Glutamatergic neuron (in vitro differentiated cells): Measurements from ENCODE around the gene PPP2R3C. TPM values are rescaled to one million over a fixed set of nuclear protein-coding genes. Genes with fewer than 3 reads are reported as not detected.
"Not testable (repeated sequence)": the region's sequence is repeated elsewhere in the genome, so short reads cannot be mapped to it uniquely, and the experiment has no call there.

Experiments used
- DNase-seq: peaks from one replicate; pipeline ENCODE4 v3.0.0; 2022
- H3K27ac Mint-ChIP-seq: one replicate; pipeline ENCODE4 v1.8.0; 2020; ENCODE audit warnings: mild to moderate bottlenecking, mixed read lengths, inconsistent platforms; ENCODE audit not compliant: unreplicated experiment
- H3K27me3 Mint-ChIP-seq: one replicate; pipeline ENCODE4 v1.8.0; 2020; ENCODE audit warnings: mild to moderate bottlenecking, moderate library complexity, mixed read lengths, inconsistent platforms; ENCODE audit not compliant: unreplicated experiment
- H3K36me3 Mint-ChIP-seq: one replicate; pipeline ENCODE4 v1.8.0; 2020; ENCODE audit warnings: mild to moderate bottlenecking, mixed read lengths, inconsistent platforms; ENCODE audit not compliant: unreplicated experiment
- H3K4me1 Mint-ChIP-seq: one replicate; pipeline ENCODE4 v1.8.0; 2020; ENCODE audit warnings: mild to moderate bottlenecking, low read depth, mixed read lengths, inconsistent platforms; ENCODE audit not compliant: unreplicated experiment
- H3K4me3 Mint-ChIP-seq: one replicate; pipeline ENCODE4 v1.8.0; 2020; ENCODE audit warnings: mild to moderate bottlenecking, mixed read lengths, inconsistent platforms; ENCODE audit not compliant: unreplicated experiment
- H3K9me3 Mint-ChIP-seq: one replicate; pipeline ENCODE4 v1.8.0; 2020; ENCODE audit warnings: mild to moderate bottlenecking, moderate library complexity, mixed read lengths, inconsistent platforms; ENCODE audit not compliant: unreplicated experiment
- CTCF ChIP-seq: fragments of 200-600 bp; sonication (generic); IDR thresholded peaks from one replicate; pipeline ENCODE4 v1.5.0; 2021; ENCODE audit not compliant: partially characterized antibody, unreplicated experiment
- total RNA-seq: library from RNA; stranded (reverse); fragmentation: NEBNext Ultra II Directional; extraction: Animal tissue kit (Norgen Biotek cat#: 25700); gene quantifications from one replicate; pipeline ENCODE4 v1.2.1, GENCODE V29; 2021; ENCODE audit not compliant: unreplicated experiment

PPP2R3C gene
- total RNA-seq, 1 donor from 2014 or later: 37.0 TPM

- H3K9me3 Mint-ChIP-seq: peaks cover 3% of the 10 kb centered on the region
- peaks cover 2% of the 10 kb centered on the region for H3K4me1 Mint-ChIP-seq
- no peak for DNase-seq
- H3K27me3 Mint-ChIP-seq: peaks cover 4% of the 10 kb centered on the region
- H3K27ac Mint-ChIP-seq: no peak overlapping the region
- TF ChIP-seq CTCF: no peak
- no peak overlapping the region for H3K4me3 Mint-ChIP-seq
- peaks cover 15% of the 10 kb centered on the region for H3K36me3 Mint-ChIP-seq
Measured at GRCh38 chr14:35116242-35116641, 5.5 kb downstream of the PPP2R3C start.

- H3K9me3 Mint-ChIP-seq: peaks cover 2% of the 10 kb centered on the region
- H3K4me3 Mint-ChIP-seq: no peak overlapping the region
- DNase-seq: no peak
- H3K4me1 Mint-ChIP-seq: no peaks in the 10 kb centered on the region
- TF ChIP-seq CTCF: no peak
- no peaks in the 10 kb centered on the region for H3K27me3 Mint-ChIP-seq
- H3K27ac Mint-ChIP-seq: no peak overlapping the region
- peaks cover 17% of the 10 kb centered on the region for H3K36me3 Mint-ChIP-seq
Measured at GRCh38 chr14:35114036-35114435, 7.8 kb downstream of the PPP2R3C start.

DNA sequence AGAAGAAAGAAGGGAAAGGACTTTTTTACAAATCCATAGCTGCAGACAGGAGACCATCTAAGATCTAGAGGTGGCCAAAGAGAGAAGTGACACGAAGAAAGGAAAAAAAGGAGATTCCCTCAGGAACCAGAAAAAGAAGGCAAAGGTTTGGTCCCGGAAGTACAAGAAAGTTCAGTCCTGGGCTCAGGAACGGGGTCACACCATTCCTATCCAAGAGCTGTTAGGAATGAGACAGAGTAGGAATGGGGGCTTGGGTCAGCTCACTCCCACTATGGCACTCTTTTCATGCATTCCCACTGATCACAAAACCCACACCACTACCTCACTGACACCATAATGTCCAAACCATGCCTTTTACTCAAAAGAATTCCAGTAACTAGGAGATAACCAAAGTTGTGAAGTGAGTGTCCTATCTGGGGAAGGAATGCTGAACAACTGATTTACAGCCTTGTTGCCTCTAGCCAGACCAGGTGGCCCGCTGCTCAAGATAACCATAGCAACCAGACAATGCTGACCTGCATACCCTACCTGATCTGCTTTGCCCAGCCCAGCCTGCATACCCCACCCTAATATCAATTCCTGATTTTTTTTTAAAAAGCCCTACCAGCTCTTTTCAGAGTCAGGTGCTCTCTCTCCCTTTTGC lies 8.4 kb downstream of the PPP2R3C start:
- H3K27ac Mint-ChIP-seq: no peak overlapping the region
- H3K27me3 Mint-ChIP-seq: no peaks in the 10 kb centered on the region
- H3K4me1 Mint-ChIP-seq: no peaks in the 10 kb centered on the region
- no peak for DNase-seq
- H3K9me3 Mint-ChIP-seq: peaks cover 2% of the 10 kb centered on the region
- H3K4me3 Mint-ChIP-seq: no peak overlapping the region
- TF ChIP-seq CTCF: no peak
- peaks cover 17% of the 10 kb centered on the region for H3K36me3 Mint-ChIP-seq

DNA sequence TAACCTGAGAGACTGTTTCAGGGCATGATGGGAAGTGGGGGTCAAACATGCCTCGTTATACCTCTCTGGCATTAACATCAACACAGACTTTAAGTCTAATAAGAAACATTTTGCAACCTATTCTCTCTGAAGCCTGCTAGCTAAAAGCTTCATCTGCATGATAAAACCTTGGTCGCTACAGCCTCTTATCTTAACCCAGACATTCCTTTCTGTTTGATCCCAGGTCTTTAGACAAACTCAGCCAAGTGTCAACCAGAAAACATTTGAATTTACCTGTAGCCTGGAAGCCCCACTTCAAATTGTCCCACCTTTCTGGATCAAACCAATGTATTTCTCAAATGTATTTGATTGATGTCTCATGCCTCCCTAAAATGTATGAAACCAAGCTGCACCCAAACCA lies 9.1 kb downstream of the PPP2R3C start:
- Mint-ChIP-seq H3K9me3 (no peaks in the 10 kb centered on the region), H3K4me1 (no peaks in the 10 kb centered on the region), H3K4me3 (no peak overlapping the region), H3K27me3 (no peaks in the 10 kb centered on the region), H3K27ac (no peak overlapping the region), H3K36me3 (peaks cover 17% of the 10 kb centered on the region)
- no peak for TF ChIP-seq CTCF
- no peak for DNase-seq

DNA sequence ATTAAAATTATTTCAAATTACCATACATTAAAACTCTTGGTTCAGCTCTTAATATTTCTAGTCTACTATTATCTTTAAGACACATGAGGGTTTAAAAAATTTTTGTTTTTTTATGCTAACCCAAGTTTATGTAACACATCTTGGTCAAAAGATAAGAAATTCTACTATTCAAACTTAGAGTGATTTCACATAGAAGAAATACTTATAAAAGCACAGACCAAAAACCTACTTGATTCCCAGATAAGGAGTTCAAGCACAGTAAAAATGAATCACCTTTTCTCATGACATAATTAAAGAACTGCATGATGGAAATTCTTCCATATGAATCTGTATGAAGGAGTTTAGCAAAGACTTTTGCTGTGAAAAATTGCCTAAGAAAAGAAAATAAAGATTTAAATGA lies 13.9 kb downstream of the PPP2R3C start:
- Mint-ChIP-seq H3K9me3 (no peaks in the 10 kb centered on the region), H3K4me3 (no peak overlapping the region), H3K27ac (no peak overlapping the region), H3K36me3 (peaks cover 13% of the 10 kb centered on the region), H3K4me1 (no peaks in the 10 kb centered on the region), H3K27me3 (no peaks in the 10 kb centered on the region)
- no peak for TF ChIP-seq CTCF
- no peak for DNase-seq

- H3K9me3 Mint-ChIP-seq, H3K36me3 Mint-ChIP-seq, H3K4me1 Mint-ChIP-seq, H3K4me3 Mint-ChIP-seq, DNase-seq, H3K27me3 Mint-ChIP-seq, H3K27ac Mint-ChIP-seq: not testable (repeated sequence)
Measured at GRCh38 chr14:35094645-35095044, 27.1 kb downstream of the PPP2R3C start.
